Central memory CD4-positive, alpha-beta T cell (primary cell): ENCODE results near the gene DIPK1A.

Source experiments
- DNase-seq: peaks from one replicate; pipeline ENCODE4 v3.0.0; 2022

DIPK1A gene

GRCh38 chr1:92833840-92834239 is 127.4 kb downstream of the DIPK1A start:
- DNase-seq = no peak

- DNase-seq = no peak
Observed at GRCh38 chr1:92832537-92833114, 128.6 kb downstream of the DIPK1A start.

GRCh38 chr1:92831762-92832536 is 129.3 kb downstream of the DIPK1A start, which contains the start of gene RPL5:
Gene RPL5, plus strand, starts transcription at chr1:92832040. Its CDS starts 75 bp downstream, at chr1:92832115.
- DNase-seq = peak; percentile 97

- DNase-seq = no peak
Observed at GRCh38 chr1:92831368-92831761, 129.9 kb downstream of the DIPK1A start.

- DNase-seq = no peak
Observed at GRCh38 chr1:92826792-92827191, 134.5 kb downstream of the DIPK1A start.

GRCh38 chr1:92822879-92823278 is 138.4 kb downstream of the DIPK1A start:
- no peak for DNase-seq

- DNase-seq = no peak
Observed at GRCh38 chr1:92820551-92820950, 140.7 kb downstream of the DIPK1A start.

- DNase-seq = no peak
Observed at GRCh38 chr1:92820024-92820423, 141.2 kb downstream of the DIPK1A start.

GRCh38 chr1:92817986-92818764 is 143.1 kb downstream of the DIPK1A start:
- no peak for DNase-seq

- no peak for DNase-seq
Observed at GRCh38 chr1:92817137-92817697, 144.0 kb downstream of the DIPK1A start.

- DNase-seq = no peak
Observed at GRCh38 chr1:92816732-92817131, 144.5 kb downstream of the DIPK1A start.

GRCh38 chr1:92808381-92808780 is 152.9 kb downstream of the DIPK1A start:
- no peak for DNase-seq

GRCh38 chr1:92805216-92805615 is 156.0 kb downstream of the DIPK1A start:
- no peak for DNase-seq

GRCh38 chr1:92804721-92805201 is 156.5 kb downstream of the DIPK1A start:
- DNase-seq = peak; percentile 10

- DNase-seq = no peak
Observed at GRCh38 chr1:92803140-92803887, 157.9 kb downstream of the DIPK1A start.

- DNase-seq = no peak
Observed at GRCh38 chr1:92797961-92798360, 163.3 kb downstream of the DIPK1A start.

GRCh38 chr1:92797297-92797696 is 164.0 kb downstream of the DIPK1A start:
- DNase-seq = no peak

GRCh38 chr1:92795166-92795565 is 166.1 kb downstream of the DIPK1A start:
- DNase-seq = no peak

GRCh38 chr1:92792340-92792782 is 168.9 kb downstream of the DIPK1A start:
- DNase-seq = no peak
